Measurements from ENCODE around the gene REM2.

The REM2 gene

GRCh38 chr14:22932146-22932545, 49.1 kb downstream of the REM2 start:
- DNase-seq, result no peak

DNA sequence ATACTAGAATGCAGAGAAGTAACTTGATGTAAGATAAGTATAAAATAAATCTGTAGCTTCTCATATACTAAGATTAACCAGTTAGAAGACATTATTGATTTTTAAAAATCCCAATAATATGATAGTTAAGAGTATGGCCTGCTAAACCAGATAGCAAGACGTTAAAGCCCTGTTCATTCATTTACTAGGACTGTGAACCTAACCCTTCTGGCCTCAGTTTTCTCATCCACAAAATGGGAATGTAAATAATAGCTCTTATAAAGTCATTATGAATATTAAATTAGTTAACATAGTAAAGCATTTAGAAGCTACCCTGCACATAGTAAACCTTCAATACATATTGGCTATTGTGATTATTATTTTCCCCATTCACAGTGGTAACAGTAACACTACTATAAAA, 52.1 kb downstream of the REM2 start:
- no peak for DNase-seq

All from NCI-H2107 (cell line).